ENCODE measurements around the gene C3orf49. TPM values are rescaled to one million over a fixed set of nuclear protein-coding genes. Genes with fewer than 3 reads are reported as not detected.
A peak's percentile ranks its signal among the peaks of the same experiment; 100 is the strongest.

C3orf49 gene, protein sequence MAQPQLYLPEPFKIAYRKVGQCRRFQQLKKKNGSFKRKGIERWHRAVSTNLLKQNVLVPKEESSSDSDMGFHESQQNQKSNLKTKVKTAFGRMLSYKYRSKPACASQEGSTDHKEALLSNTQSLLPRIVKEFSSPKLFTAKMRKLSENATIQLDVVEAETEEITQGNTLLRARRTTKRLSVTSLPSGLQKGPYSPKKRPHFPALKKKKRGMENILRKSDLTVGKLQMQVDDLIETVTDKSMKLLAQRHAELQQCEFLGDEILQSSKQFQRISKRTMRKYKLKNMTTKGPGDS
- total RNA-seq (not detected in 2 replicates), polyA plus RNA-seq (not detected in 2 replicates)

GRCh38 chr3:63819151-63819398, at the start of gene C3orf49:
TSS of gene C3orf49 (plus strand) at chr3:63819299. CDS start at chr3:63819472, 173 bp downstream.
- Histone ChIP-seq H3K4me1 (ENCODE audit: low read depth) (no peaks in the 10 kb centered on the region), H3K27me3 (peaks cover 15% of the 10 kb centered on the region), H3K27ac (no peak within 1 kb of the TSS), H3K4me3 (no peak within 1 kb of the TSS), H3K9me3 (ENCODE audit: low read depth) (no peaks in the 10 kb centered on the region), H3K36me3 (no peaks in the 10 kb centered on the region)
- no peak for DNase-seq (ENCODE audit: low read depth in 1 of 2, low spot score in 1 of 2)
- no peak for TF ChIP-seq CTCF (IDR thresholded peaks at IDR 0.05; ENCODE audit: low read depth, low read length)

GRCh38 chr3:63774781-63775180, 44.3 kb upstream of the C3orf49 start:
- no peaks in the 10 kb centered on the region for H3K27me3 ChIP-seq
- TF ChIP-seq CTCF (IDR thresholded peaks at IDR 0.05; ENCODE audit: low read depth, low read length), result no peak
- H3K9me3 ChIP-seq (ENCODE audit: low read depth), result no peaks in the 10 kb centered on the region
- no peak overlapping the region for H3K27ac ChIP-seq
- DNase-seq (ENCODE audit: low read depth in 1 of 2, low spot score in 1 of 2), result peak in 1 of 2 donors; percentile 28
- H3K36me3 ChIP-seq, result no peaks in the 10 kb centered on the region
- H3K4me1 ChIP-seq (ENCODE audit: low read depth), result no peaks in the 10 kb centered on the region
- no peak overlapping the region for H3K4me3 ChIP-seq

- H3K27me3 ChIP-seq, result no peaks in the 10 kb centered on the region
- no peak for DNase-seq (ENCODE audit: low read depth in 1 of 2, low spot score in 1 of 2)
- TF ChIP-seq CTCF (IDR thresholded peaks at IDR 0.05; ENCODE audit: low read depth, low read length), result no peak
- H3K36me3 ChIP-seq, result no peaks in the 10 kb centered on the region
- no peak overlapping the region for H3K27ac ChIP-seq
- no peak overlapping the region for H3K4me3 ChIP-seq
- no peaks in the 10 kb centered on the region for H3K4me1 ChIP-seq (ENCODE audit: low read depth)
- no peaks in the 10 kb centered on the region for H3K9me3 ChIP-seq (ENCODE audit: low read depth)
Measured at GRCh38 chr3:63779227-63779626, 39.9 kb upstream of the C3orf49 start.

DNA sequence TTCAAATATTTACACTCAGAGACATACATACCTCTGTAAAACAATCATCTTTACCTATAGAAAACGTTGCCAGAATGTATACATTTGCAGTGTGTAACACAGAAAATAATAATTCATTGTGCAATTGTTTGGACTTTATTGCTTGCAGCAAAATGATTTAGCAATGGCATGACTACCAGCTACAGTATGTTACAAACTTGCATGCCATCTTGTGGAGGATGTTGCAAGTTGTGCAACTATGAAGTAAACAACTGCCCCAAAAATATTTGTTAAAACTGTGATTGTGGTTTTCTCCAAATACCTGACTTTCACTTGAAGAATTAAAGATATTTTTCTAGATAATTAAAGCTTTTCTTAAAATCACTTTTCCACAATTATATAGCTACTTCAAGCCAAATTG, 27.1 kb upstream of the C3orf49 start:
- H3K4me1 ChIP-seq (ENCODE audit: low read depth), result no peaks in the 10 kb centered on the region
- H3K9me3 ChIP-seq (ENCODE audit: low read depth), result no peaks in the 10 kb centered on the region
- H3K36me3 ChIP-seq, result no peaks in the 10 kb centered on the region
- no peaks in the 10 kb centered on the region for H3K27me3 ChIP-seq
- DNase-seq (ENCODE audit: low read depth in 1 of 2, low spot score in 1 of 2), result peak in 1 of 2 donors; percentile 69
- H3K27ac ChIP-seq, result no peak overlapping the region
- H3K4me3 ChIP-seq, result no peak overlapping the region
- peak; percentile 39 for TF ChIP-seq CTCF (IDR thresholded peaks at IDR 0.05; ENCODE audit: low read depth, low read length)

DNA sequence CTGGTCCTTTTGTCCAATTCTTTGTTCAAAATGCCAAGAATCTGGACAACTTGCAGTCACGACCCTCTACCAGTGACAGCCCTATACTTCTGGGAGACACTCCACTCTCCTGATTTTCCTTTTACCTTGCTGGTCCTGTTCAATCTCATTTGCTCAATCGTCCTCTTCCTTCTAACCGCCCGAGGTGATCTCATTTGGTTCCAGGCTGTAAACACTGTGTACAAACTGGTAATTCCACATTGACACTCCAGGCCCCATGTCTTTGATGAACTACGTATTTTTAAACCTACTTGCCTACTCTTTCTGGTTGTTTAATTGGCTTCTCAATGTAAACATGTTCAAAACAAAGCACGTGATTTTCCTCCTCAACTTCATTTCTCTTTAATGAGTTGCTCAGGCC, 23.7 kb upstream of the C3orf49 start:
- Histone ChIP-seq H3K9me3 (ENCODE audit: low read depth) (no peaks in the 10 kb centered on the region), H3K4me3 (no peak overlapping the region), H3K4me1 (ENCODE audit: low read depth) (no peaks in the 10 kb centered on the region), H3K27me3 (no peaks in the 10 kb centered on the region), H3K27ac (no peak overlapping the region), H3K36me3 (no peaks in the 10 kb centered on the region)
- no peak for TF ChIP-seq CTCF (IDR thresholded peaks at IDR 0.05; ENCODE audit: low read depth, low read length)
- DNase-seq (ENCODE audit: low read depth in 1 of 2, low spot score in 1 of 2), result no peak
